Measurements from ENCODE around the gene ZBTB40. TPM values are rescaled to one million over a fixed set of nuclear protein-coding genes. Genes with fewer than 3 reads are reported as not detected.

ZBTB40 gene
- total and polyA plus RNA-seq, 5 donors, result 5.3 to 17.7 (median 13.3) TPM

GRCh38 chr1:22544606-22545005, 93.0 kb downstream of the ZBTB40 start:
- intact Hi-C loops (cut with DNase I), result loop anchor here in 1 of 4 donors (10.0 kb wide), 1 partner anchor 80 kb away; no protein-coding TSS in a partner anchor
- Histone ChIP-seq H3K4me1 (ENCODE audit: control insufficient read depth, insufficient read depth, low read length) (no peaks in the 10 kb centered on the region), H3K9me3 (ENCODE audit: control insufficient read depth, low read length) (no peaks in the 10 kb centered on the region), H3K27ac (ENCODE audit: low read length) (no peak overlapping the region), H3K27me3 (ENCODE audit: control insufficient read depth, insufficient read depth) (no peaks in the 10 kb centered on the region), H3K4me3 (ENCODE audit: low read length) (no peak overlapping the region)
- DNase-seq (no peak), ATAC-seq (no peak)
- 85% methylated on average over 12 of the region's 12 CpGs for WGBS

- DNase-seq (no peak), ATAC-seq (no peak)
- H3K27me3 ChIP-seq (ENCODE audit: control insufficient read depth, insufficient read depth), result no peaks in the 10 kb centered on the region
- intact Hi-C loops (cut with DNase I), result loop anchor here in 1 of 4 donors (10.0 kb wide), 1 partner anchor 80 kb away; no protein-coding TSS in a partner anchor
- no peaks in the 10 kb centered on the region for H3K4me1 ChIP-seq (ENCODE audit: control insufficient read depth, insufficient read depth, low read length)
- no peak overlapping the region for H3K27ac ChIP-seq (ENCODE audit: low read length)
- H3K4me3 ChIP-seq (ENCODE audit: low read length), result no peak overlapping the region
- 66% methylated on average over 13 of the region's 13 CpGs for WGBS
- H3K9me3 ChIP-seq (ENCODE audit: control insufficient read depth, low read length), result no peaks in the 10 kb centered on the region
These were observed 93.5 kb downstream of the ZBTB40 start for GRCh38 chr1:22545141-22545540.

GRCh38 chr1:22547186-22547817, 95.7 kb downstream of the ZBTB40 start:
- no peaks in the 10 kb centered on the region for H3K9me3 ChIP-seq (ENCODE audit: control insufficient read depth, low read length)
- intact Hi-C loops (cut with DNase I), result loop anchor here in 1 of 4 donors (10.0 kb wide), 1 partner anchor 77 kb away; no protein-coding TSS in a partner anchor
- no peaks in the 10 kb centered on the region for H3K27me3 ChIP-seq (ENCODE audit: control insufficient read depth, insufficient read depth)
- no peak for ATAC-seq
- no peaks in the 10 kb centered on the region for H3K4me1 ChIP-seq (ENCODE audit: control insufficient read depth, insufficient read depth, low read length)
- WGBS, result 63% methylated on average over 6 of the region's 6 CpGs
- H3K4me3 ChIP-seq (ENCODE audit: low read length), result no peak overlapping the region
- no peak for DNase-seq
- H3K27ac ChIP-seq (ENCODE audit: low read length), result no peak overlapping the region

DNA sequence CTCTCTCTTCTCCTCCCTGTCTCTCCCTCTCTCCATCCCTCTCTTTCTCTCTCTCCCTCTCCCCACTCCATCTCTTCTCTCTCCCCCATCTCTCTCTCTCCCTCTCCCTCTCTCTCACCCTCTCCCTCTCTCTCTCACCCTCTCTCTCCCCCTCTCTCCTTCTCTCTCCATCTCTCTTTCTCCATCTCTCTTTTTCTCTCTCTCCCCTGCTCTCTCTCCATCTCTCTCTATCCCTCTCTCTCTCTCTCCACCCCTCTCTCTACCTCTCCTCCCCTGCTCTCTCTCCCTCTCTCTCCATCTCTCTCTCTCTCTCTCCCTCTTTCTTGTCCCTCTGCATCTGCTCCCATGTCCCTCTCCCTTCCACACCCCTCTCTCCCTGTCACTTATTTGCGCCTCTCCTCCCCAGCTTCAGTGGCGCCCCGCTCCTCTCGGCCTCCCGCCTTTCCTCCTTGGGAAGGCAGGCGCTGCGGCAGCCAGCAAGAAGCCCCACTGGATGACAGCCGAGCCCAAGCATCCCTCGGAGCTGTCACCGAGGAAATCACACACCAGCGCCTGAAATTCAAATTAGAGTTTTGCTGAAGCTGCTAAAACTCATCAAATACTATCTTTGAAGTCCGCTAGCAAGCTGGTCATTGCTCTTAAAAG, 96.3 kb downstream of the ZBTB40 start:
- WGBS, result 11% methylated on average over 12 of the region's 12 CpGs
- intact Hi-C loops (cut with DNase I), result loop anchor here in 1 of 4 donors (10.0 kb wide), 1 partner anchor 77 kb away; no protein-coding TSS in a partner anchor
- Histone ChIP-seq H3K27me3 (ENCODE audit: control insufficient read depth, insufficient read depth) (no peaks in the 10 kb centered on the region), H3K27ac (ENCODE audit: low read length) (no peak overlapping the region), H3K4me1 (ENCODE audit: control insufficient read depth, insufficient read depth, low read length) (no peaks in the 10 kb centered on the region), H3K4me3 (ENCODE audit: low read length) (no peak overlapping the region), H3K9me3 (ENCODE audit: control insufficient read depth, low read length) (no peaks in the 10 kb centered on the region)
- ATAC-seq, result no peak
- DNase-seq, result no peak

- H3K27ac ChIP-seq (ENCODE audit: low read length), result no peak overlapping the region
- DNase-seq (no peak), ATAC-seq (no peak)
- no peaks in the 10 kb centered on the region for H3K4me1 ChIP-seq (ENCODE audit: control insufficient read depth, insufficient read depth, low read length)
- no peaks in the 10 kb centered on the region for H3K27me3 ChIP-seq (ENCODE audit: control insufficient read depth, insufficient read depth)
- WGBS, result 79% methylated on average over 11 of the region's 11 CpGs
- no peak overlapping the region for H3K4me3 ChIP-seq (ENCODE audit: low read length)
- intact Hi-C loops (cut with DNase I), result no loop called here
- H3K9me3 ChIP-seq (ENCODE audit: control insufficient read depth, low read length), result no peaks in the 10 kb centered on the region
These were observed 98.4 kb downstream of the ZBTB40 start for GRCh38 chr1:22550021-22550420.

DNA sequence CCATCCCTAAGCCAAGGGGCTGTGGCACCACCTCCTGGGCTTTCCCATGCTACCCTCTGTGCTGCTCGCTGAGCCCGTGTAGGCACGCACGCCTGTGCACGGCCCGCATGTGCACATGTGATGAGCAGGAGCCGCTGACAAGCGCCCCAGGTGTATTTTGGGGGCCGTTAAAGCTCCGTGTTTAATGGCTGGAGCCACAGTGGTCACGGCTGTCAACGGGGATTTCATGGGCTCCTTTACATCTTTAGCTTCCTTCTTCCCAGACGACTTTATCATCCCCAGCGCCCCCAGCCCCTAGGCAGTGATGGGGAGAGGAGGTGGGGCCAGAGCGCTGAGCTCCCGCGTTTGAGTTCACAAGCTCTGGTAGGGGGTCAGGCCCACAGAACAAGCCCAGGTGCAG, 99.9 kb downstream of the ZBTB40 start:
- Histone ChIP-seq H3K9me3 (ENCODE audit: control insufficient read depth, low read length) (no peaks in the 10 kb centered on the region), H3K27me3 (ENCODE audit: control insufficient read depth, insufficient read depth) (no peaks in the 10 kb centered on the region), H3K27ac (ENCODE audit: low read length) (no peak overlapping the region), H3K4me3 (ENCODE audit: low read length) (no peak overlapping the region), H3K4me1 (ENCODE audit: control insufficient read depth, insufficient read depth, low read length) (no peaks in the 10 kb centered on the region)
- ATAC-seq (no peak), DNase-seq (no peak)
- intact Hi-C loops (cut with DNase I), result no loop called here
- 68% methylated on average over 17 of the region's 17 CpGs for WGBS

- intact Hi-C loops (cut with DNase I), result no loop called here
- Histone ChIP-seq H3K4me1 (ENCODE audit: control insufficient read depth, insufficient read depth, low read length) (no peaks in the 10 kb centered on the region), H3K9me3 (ENCODE audit: control insufficient read depth, low read length) (no peaks in the 10 kb centered on the region), H3K4me3 (ENCODE audit: low read length) (no peak overlapping the region), H3K27me3 (ENCODE audit: control insufficient read depth, insufficient read depth) (no peaks in the 10 kb centered on the region), H3K27ac (ENCODE audit: low read length) (no peak overlapping the region)
- ATAC-seq (no peak), DNase-seq (no peak)
- 54% methylated on average over 5 of the region's 5 CpGs for WGBS
These were observed 100.4 kb downstream of the ZBTB40 start for GRCh38 chr1:22552021-22552420.

DNA sequence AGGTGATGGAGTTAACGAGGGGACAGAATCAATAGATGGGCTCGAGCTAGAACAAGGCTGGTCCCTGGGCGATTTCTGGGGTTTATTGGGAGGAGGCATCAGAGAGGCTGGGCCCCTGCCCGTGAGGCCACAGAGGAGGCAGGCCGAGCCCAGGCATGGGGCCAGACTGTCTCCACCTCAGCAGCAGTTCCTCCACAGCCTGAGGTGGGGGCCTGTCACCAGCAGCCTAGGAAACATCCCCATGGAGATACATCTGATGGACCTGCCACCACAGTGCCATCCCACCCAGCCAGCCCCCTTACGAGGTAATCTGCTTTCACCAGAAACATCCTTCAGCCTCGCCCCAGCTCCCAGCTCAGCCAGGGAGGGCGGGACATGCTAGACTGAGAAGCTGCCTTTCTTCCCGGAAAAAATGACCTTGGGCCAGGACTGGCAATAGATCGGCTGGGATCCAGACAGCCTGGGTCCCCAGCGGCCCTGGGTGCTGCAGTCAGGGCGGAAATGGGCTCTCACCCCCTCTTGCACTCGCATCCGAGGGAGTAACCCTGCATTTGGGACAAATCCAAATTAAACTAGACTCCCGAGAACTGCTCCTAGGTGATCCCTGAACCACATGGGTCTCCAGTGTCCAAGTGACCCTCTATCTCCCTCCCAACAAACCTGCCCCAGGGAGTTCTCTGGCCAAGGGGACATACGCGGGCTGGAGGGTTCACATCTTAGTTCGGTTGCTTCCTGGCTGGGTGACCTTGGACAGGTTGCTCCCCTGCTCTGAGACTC, 101.6 kb downstream of the ZBTB40 start:
- DNase-seq (no peak), ATAC-seq (no peak)
- WGBS, result 48% methylated on average over 18 of the region's 18 CpGs
- H3K27ac ChIP-seq (ENCODE audit: low read length), result no peak overlapping the region
- no peaks in the 10 kb centered on the region for H3K4me1 ChIP-seq (ENCODE audit: control insufficient read depth, insufficient read depth, low read length)
- H3K4me3 ChIP-seq (ENCODE audit: low read length), result no peak overlapping the region
- intact Hi-C loops (cut with DNase I), result no loop called here
- no peaks in the 10 kb centered on the region for H3K27me3 ChIP-seq (ENCODE audit: control insufficient read depth, insufficient read depth)
- H3K9me3 ChIP-seq (ENCODE audit: control insufficient read depth, low read length), result no peaks in the 10 kb centered on the region

DNA sequence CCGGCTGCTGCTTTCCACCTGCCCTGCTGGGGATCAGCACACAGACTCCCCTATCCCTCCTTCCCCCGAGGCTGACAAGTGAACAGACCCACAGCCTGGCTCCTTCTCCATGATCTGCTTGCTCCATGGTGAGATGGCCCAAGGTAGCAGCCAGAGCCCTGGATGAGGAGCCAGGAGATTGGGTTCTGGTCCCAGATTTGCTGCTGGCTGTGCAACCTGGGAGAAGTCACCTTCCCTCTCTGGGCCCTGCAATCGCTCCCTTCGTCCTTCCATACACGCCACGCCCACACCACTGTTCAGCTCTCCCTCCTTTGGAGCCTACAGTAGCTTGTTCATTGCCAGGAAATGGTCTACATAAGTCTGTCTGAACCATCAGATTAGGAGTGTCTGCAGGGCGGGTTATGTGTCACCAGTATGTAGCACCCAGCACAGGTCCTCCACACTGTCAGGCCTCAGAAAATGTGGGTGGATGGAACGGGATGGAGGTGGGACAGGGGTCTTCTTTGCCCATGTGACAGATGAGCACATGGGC, 102.4 kb downstream of the ZBTB40 start:
- DNase-seq (no peak), ATAC-seq (no peak)
- intact Hi-C loops (cut with DNase I), result no loop called here
- no peaks in the 10 kb centered on the region for H3K27me3 ChIP-seq (ENCODE audit: control insufficient read depth, insufficient read depth)
- H3K27ac ChIP-seq (ENCODE audit: low read length), result no peak overlapping the region
- no peaks in the 10 kb centered on the region for H3K4me1 ChIP-seq (ENCODE audit: control insufficient read depth, insufficient read depth, low read length)
- H3K4me3 ChIP-seq (ENCODE audit: low read length), result no peak overlapping the region
- H3K9me3 ChIP-seq (ENCODE audit: control insufficient read depth, low read length), result no peaks in the 10 kb centered on the region
- 81% methylated on average over 8 of the region's 8 CpGs for WGBS

DNA sequence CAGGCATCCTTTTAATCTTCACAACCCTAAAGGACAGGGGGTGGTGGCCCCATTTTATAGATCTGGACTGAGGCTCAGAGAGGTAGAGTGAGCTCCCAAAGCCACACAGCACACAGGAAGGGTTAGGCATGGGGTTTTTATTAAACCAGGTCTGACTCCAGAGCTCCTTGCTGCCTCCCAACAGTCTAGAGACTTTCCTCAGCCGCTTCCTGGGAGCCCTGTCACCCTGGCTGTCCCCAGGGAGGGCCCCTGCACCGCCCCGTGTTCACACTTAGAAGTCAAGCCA, 103.7 kb downstream of the ZBTB40 start:
- H3K27ac ChIP-seq (ENCODE audit: low read length), result no peak overlapping the region
- H3K9me3 ChIP-seq (ENCODE audit: control insufficient read depth, low read length), result no peaks in the 10 kb centered on the region
- DNase-seq (no peak), ATAC-seq (no peak)
- 35% methylated on average over 3 of the region's 3 CpGs for WGBS
- H3K4me1 ChIP-seq (ENCODE audit: control insufficient read depth, insufficient read depth, low read length), result no peaks in the 10 kb centered on the region
- H3K4me3 ChIP-seq (ENCODE audit: low read length), result no peak overlapping the region
- H3K27me3 ChIP-seq (ENCODE audit: control insufficient read depth, insufficient read depth), result no peaks in the 10 kb centered on the region
- intact Hi-C loops (cut with DNase I), result no loop called here
